Left renal pelvis (tissue), 4 donors: ENCODE measurements around the gene NAT16. TPM values are rescaled to one million over a fixed set of nuclear protein-coding genes. Genes with fewer than 3 reads are reported as not detected.
"Not testable (repeated sequence)": the region's sequence is repeated elsewhere in the genome, so short reads cannot be mapped to it uniquely, and the experiment has no call there.

ENCODE experiments used
- DNase-seq, 4 donors: peaks; one replicate each; pipeline ENCODE4 v3.0.0-alpha.2; 2013; ENCODE audit warnings: low read depth in 4 of 4, low spot score in 3 of 4
- polyA plus RNA-seq, 4 donors: library from polyadenylated mRNA; unstranded; fragments of 120-200 nt; gene quantifications; one replicate each; pipeline ENCODE4 v1.2.1, GENCODE V29; 2013; ENCODE audit not compliant: insufficient read length in 4 of 4

The NAT16 gene
- polyA plus RNA-seq, 4 donors: 0.16 to 0.18 TPM; not detected in 2

GRCh38 chr7:101203740-101204738, 23.9 kb upstream of the NAT16 start:
- not testable (repeated sequence) for DNase-seq

GRCh38 chr7:101202603-101202918, 22.5 kb upstream of the NAT16 start:
- DNase-seq: no peak

- no peak for DNase-seq
Observed at GRCh38 chr7:101201695-101202602, 21.9 kb upstream of the NAT16 start.

DNA sequence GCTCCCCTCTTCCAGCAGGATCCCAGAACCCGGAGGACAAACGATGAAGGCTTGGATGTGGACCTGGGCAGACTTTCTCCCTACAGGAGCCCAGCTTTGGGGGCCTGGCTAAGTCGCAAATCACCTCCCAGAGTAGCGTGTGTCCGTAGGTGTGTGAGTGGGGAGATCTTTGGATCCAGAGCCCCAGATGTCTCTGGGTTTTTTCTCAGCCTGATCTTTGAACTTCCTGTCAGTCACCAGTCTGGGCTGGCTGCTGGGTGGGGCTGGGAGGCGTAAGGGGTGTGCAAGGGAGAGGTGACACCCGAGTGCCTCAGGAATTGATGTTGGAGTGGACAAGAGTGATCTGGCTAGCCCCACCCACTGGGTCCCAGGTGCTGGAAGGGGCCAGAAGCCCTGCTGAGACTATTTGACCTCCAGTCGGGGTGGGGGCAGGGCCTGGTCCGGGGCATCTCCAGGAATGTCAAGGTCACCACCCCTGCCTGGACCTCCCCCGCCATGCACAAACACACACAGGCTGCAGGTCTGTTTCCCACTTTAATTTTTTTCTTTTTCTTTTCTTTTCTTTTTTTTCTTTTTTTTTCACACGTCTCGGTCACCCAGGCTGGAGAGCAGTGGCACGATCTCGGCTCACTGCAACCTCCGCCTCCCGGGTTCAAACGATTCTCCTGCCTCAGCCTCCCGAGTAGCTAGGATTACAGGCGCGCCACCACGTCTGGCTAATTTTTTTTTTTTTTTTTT, 20.9 kb upstream of the NAT16 start, which contains the start of gene MOGAT3:
MOGAT3 (minus strand) TSS at position 175 of the 738 bp plus-strand sequence. CDS start 182 bp downstream, outside the sequence.
- DNase-seq: no peak

DNA sequence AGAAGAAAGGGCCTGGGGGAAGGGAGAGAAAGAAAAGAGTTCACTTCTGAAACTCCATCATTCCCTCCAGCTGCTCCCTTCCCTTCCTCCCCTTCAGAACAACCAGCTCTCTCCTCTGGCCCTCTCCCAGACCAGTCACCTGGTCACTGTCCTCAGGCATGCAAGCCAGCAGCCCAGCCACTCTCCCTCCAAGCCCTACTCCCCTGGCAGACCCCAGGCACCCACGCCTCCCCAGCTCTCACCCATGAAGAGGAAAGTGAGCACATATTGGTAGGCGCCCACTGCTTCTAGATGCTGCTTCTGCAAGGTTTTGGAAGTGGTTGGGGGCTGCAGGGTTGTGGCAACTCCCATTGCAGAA, 20.4 kb upstream of the NAT16 start:
- no peak for DNase-seq

DNA sequence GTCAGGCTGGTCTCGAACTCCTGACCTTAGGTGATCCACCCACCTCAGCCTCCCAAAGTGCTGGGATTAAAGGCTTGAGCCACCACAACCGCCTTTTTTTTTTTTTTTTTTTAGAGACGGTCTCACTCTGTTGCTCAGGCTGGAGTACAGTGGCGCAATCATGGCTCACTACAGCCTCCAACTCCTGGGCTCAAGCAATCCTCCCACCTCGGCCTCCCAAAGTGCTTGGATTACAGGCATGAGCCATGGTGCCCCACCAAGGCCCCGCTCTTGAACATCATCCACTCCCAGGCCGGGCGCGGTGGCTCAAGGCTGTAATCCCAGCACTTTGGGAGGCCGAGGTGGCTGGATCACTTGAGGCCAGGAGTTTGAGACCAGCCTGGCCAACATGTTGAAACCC, 19.4 kb upstream of the NAT16 start:
- not testable (repeated sequence) for DNase-seq

DNA sequence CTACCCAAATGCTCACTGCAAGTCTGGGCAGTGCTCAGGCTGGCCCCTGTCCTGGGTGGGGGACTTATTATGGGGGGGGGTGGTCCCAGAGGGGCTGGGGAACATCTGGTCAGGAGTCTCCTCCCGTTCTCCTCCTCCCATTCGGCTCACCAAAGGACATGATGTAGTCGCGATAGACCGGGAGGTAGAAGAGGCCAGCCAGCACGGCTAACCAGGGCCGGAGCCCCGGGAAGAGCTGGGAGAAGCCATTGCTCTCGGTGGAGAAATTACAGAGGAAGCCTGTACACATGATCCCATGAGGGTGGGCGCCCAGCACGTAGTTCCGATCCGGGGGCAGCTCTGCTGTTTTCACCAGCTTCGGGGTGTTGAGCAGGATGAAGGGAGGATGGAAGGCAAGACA, 18.4 kb upstream of the NAT16 start:
- no peak for DNase-seq

GRCh38 chr7:101197991-101198390, 17.9 kb upstream of the NAT16 start:
- no peak for DNase-seq

DNA sequence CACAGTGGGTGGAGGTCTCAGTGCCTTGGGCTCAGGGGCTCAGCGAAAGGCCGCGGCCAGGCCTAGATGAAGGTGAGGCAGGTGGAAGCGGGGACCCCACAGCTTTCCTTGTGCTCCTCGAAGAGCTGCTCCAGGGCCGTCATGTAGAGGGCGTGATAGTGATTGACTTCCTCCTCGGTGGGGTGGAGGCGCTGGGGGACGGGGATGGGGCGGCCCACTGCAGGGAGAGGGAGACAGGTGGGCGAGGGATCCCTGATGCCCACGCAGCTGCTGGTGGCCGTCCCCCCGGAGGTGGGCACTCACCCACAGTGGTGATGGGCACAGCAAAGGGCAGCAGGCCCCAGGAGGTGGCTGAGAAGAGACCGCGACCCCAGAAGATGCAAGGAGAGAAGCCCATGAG, 15.8 kb upstream of the NAT16 start:
- DNase-seq: no peak

GRCh38 chr7:101189109-101189508, 9.0 kb upstream of the NAT16 start:
- no peak for DNase-seq

DNA sequence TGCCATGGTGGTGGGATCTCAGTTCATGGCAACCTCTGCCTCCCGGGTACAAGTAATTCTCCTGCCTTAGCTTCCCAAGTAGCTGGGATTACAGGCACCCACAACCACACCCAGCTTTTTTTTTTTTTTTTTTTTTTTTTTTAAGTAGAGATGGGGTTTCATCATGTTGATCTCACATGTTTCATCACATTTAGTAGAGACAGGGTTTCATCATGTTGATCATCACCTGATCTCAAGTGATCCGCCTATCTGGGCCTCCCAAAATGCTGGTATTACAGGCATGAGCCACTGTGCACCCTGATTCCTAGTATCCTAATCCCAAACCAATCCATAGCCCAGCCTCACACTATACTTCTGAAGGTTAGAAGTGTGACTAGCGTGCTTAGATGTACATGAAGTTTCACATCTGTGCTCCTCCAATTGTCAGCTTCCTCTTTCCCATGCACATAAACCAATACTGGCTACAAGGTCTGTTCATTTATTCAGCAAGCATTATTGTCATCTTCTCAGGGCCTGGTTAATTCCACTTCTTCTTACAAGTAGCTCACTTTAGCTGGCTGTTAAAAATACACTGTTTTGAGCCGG, 6.8 kb upstream of the NAT16 start:
- no peak for DNase-seq

DNA sequence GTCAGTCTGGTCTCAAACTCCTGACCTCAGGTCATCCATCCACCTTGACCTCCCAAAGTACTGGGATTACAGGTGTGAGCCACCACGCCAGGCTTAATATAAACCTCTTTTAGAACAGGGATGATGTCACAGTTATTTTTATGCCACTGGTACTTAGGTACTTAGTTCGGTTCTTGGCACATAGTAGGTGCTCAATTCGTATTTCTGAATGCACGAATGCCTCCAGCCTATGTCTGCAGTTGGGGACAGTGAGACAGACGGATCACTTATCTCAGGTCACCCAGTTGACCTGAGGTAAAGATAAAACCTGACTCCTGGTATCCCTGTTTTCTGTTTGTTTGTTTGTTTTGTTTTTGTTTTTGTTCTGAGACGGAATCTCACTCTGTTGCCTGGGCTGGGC, 6.1 kb upstream of the NAT16 start:
- no peak for DNase-seq

DNA sequence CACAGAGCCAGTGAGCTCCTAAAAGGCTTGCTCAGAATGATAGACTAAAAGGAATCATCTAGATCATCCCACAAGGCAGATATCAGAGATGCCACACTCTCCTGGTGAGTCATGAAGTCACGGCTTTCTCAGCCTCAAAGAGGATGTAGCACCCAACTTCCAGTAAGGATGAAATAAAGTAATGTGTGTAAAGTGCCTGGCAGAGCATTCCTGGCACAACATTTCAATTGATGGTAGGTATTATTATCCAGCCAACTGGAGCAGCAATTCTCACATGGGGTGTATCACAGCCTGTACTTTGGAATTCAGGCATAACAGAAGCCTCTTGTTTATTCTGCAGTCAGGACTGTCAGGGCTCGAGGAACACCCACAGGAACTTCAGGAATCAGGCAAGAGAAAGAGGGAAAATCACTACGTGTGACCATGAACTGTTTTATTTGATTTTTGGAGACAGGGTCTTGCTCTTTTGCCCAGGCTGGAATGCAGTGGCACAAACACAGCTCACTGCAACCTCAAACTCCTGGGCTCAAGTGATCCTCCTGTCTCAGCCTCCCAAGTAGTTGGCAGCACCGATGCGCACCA, 5.3 kb upstream of the NAT16 start:
- DNase-seq: no peak

- no peak for DNase-seq
Observed at GRCh38 chr7:101179713-101180112, 380 bp downstream of the NAT16 start.

DNA sequence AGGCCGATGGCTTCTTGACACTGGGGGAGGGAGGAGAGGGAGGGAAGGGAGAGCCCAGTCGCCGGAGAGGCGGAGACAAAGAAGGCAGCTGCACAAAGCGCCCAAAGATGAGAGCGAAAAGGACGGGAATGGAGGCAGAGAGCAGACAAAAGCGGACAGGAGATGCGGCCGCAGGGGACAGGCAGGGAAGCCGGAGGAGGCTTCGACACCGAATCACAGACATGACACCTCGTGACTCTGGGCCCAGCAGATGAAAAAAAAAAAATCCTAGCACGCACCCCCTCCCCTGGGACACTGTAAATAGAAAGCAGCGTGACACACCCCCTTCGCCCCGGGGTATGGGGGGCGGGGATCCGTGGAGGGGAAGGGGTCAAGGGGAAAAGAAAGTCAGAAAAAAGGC, 976 bp downstream of the NAT16 start:
- no peak for DNase-seq

GRCh38 chr7:101177644-101178043, 2.4 kb downstream of the NAT16 start:
- DNase-seq: no peak

DNA sequence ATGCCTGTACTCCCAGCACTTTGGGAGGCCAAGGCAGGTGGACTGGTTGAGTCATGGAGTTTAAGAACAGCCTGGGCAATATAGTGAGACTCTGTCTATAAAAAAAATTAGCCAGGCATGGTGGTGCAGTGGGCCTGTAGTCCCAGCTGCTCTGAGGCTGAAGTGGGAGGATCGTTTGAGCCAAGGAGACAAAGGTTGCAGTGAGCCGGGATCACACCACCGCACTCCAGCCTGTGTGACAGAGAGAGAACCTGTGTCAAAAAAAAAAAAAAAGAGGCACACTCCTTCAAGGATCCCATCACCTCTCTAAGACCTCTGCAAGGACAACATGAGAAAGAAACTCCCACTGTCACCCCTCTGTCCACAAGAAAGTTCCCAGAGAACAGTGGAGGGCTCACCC, 4.4 kb downstream of the NAT16 start:
- DNase-seq: no peak

DNA sequence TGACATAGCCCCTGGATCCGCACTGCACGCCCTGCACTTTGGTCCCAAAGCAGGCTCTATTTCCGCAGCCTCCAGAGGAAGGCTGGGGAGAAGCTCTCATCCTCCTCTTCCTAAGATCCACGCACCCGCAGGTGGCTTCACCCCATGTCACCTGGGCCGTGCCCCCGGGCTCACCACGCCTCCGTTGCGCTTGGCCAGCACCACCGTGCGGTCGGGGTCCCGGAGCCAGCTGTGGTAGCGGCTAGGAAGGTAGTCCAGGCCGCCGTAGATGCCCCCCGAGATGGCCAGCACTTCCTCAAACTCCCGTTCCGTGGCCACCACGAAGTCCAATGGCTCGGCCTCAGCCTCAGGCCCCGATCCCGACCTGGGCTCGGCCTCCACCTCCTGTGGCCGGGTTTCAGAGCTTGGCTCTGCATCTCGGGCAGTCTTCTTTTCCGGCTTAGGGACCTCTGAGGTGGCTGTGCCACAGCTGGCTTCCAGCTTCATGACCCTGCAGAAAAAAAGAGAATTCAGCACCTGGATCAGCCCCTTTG, 5.7 kb downstream of the NAT16 start:
- DNase-seq: no peak

DNA sequence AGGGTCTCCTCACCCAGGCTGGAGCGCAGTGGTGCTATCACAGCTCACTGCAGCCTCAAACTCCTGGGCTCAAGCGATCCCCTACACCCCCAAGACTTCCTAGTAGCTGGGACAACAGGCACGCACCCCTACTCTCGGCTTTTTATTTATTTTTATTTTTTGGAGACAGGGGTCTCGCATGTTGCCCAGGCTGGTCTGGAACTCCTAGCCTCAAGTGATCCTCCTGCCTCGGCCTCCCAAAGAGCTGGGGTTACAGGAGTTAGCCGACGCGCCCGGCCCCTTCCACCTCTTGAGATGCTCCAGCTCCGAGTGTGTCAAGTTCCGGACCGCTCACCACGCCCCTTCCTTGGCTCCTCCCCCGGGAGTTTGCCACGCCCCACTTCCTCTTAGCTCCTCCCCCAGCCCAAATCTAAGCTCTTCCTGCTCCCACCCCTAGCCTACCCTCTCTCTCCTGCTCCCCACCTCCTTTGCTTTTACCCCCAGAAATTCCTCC, 6.3 kb downstream of the NAT16 start:
- no peak for DNase-seq
